Lower lobe of right lung (tissue), 2 donors: ENCODE data around the gene RWDD4. TPM values are rescaled to one million over a fixed set of nuclear protein-coding genes. Genes with fewer than 3 reads are reported as not detected.

ENCODE experiments used
- ATAC-seq, 2 donors: fragments of 200-7000 bp; cut with Tn5 transposase; one replicate each; pipeline ENCODE4 v1.9.1; 2020 to 2022; ENCODE audit warnings: mild to moderate bottlenecking in 2 of 2, moderate library complexity in 2 of 2
- DNase-seq: peaks from one replicate; pipeline ENCODE4 v3.0.0-alpha.2; 2020
- H3K27ac ChIP-seq: fragments of 200-600 bp; one replicate; pipeline ENCODE4 v1.8.0; 2022
- H3K27me3 ChIP-seq: fragments of 200-600 bp; one replicate; pipeline ENCODE4 v1.8.0; 2022; ENCODE audit warnings: low read depth
- H3K36me3 ChIP-seq: fragments of 200-600 bp; one replicate; pipeline ENCODE4 v1.8.0; 2022; ENCODE audit warnings: mild to moderate bottlenecking
- H3K4me1 ChIP-seq: fragments of 200-600 bp; one replicate; pipeline ENCODE4 v1.8.0; 2022
- H3K4me3 ChIP-seq: fragments of 200-600 bp; one replicate; pipeline ENCODE4 v1.8.0; 2022; ENCODE audit warnings: mild to moderate bottlenecking
- H3K9me3 ChIP-seq: fragments of 200-600 bp; one replicate; pipeline ENCODE4 v1.8.0; 2022
- CTCF ChIP-seq: fragments of 200-600 bp; IDR thresholded peaks from one replicate; pipeline ENCODE4 v1.8.0; 2022; ENCODE audit warnings: antibody characterized with exemption, mild to moderate bottlenecking
- intact Hi-C: fragments of 100-400 bp; cut with DNase I; formaldehyde crosslinking; loops from one replicate; pipeline ENCODE4 v1.11.0; 2022
- total RNA-seq: library from RNA; stranded (reverse); fragmentation: NEBNext Ultra II Directional; extraction: Animal tissue kit (Norgen Biotek cat#: 25700); gene quantifications from one replicate; pipeline ENCODE4 v1.2.1, GENCODE V29; 2021
- donor health status: DM: no; HTN: yes; CAD: no; lungs with severe emphysema.

Gene RWDD4
- total RNA-seq, 1 donor from 2014 or later = 16.2 TPM

- no peak for TF ChIP-seq CTCF
- H3K27ac ChIP-seq = no peak overlapping the region
- H3K4me1 ChIP-seq = no peaks in the 10 kb centered on the region
- DNase-seq (no peak), ATAC-seq (no peak)
- H3K36me3 ChIP-seq = no peaks in the 10 kb centered on the region
- no peaks in the 10 kb centered on the region for H3K9me3 ChIP-seq
- no peak overlapping the region for H3K4me3 ChIP-seq
- no peaks in the 10 kb centered on the region for H3K27me3 ChIP-seq
- intact Hi-C loops = no loop called here
These were observed 67.7 kb downstream of the RWDD4 start for GRCh38 chr4:183591301-183591700.

Other genes with a start within 250 kb of the RWDD4 start
- 15.4 TPM for gene CDKN2AIP, start 214.5 kb downstream of the RWDD4 start, total RNA-seq
- gene ING2, start 154.1 kb downstream of the RWDD4 start, total RNA-seq = 9.5 TPM
- 38.6 TPM for gene TRAPPC11, start 108 bp upstream of the RWDD4 start, total RNA-seq
- gene STOX2, start 246.1 kb upstream of the RWDD4 start, total RNA-seq = 12.8 TPM